Frontal cortex (tissue), 4 donors: Measurements from ENCODE around the gene CPO. TPM values are rescaled to one million over a fixed set of nuclear protein-coding genes. Genes with fewer than 3 reads are reported as not detected.
A peak's percentile ranks its signal among the peaks of the same experiment; 100 is the strongest.
"Not testable (repeated sequence)": the region's sequence is repeated elsewhere in the genome, so short reads cannot be mapped to it uniquely, and the experiment has no call there.

Experiments
- DNase-seq, 2 donors: peaks; one replicate each; pipeline ENCODE4 v3.0.0; 2012; ENCODE audit warnings: low spot score in 2 of 2
- FAIRE-seq: peaks from 2 replicates; lab custom pipeline; 2012; peaks lifted over from hg19 to GRCh38; lab: Jason Lieb, UNC
- total RNA-seq: library from RNA; depleted of rRNA; stranded (reverse); fragments of >200 nt; gene quantifications from one replicate; pipeline ENCODE4 v1.2.3, GENCODE V29; 2014
- donor health status: control.
- donor health status: control.
- donor health status: control.

Gene CPO, protein sequence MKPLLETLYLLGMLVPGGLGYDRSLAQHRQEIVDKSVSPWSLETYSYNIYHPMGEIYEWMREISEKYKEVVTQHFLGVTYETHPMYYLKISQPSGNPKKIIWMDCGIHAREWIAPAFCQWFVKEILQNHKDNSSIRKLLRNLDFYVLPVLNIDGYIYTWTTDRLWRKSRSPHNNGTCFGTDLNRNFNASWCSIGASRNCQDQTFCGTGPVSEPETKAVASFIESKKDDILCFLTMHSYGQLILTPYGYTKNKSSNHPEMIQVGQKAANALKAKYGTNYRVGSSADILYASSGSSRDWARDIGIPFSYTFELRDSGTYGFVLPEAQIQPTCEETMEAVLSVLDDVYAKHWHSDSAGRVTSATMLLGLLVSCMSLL
- total RNA-seq, result not detected

DNA sequence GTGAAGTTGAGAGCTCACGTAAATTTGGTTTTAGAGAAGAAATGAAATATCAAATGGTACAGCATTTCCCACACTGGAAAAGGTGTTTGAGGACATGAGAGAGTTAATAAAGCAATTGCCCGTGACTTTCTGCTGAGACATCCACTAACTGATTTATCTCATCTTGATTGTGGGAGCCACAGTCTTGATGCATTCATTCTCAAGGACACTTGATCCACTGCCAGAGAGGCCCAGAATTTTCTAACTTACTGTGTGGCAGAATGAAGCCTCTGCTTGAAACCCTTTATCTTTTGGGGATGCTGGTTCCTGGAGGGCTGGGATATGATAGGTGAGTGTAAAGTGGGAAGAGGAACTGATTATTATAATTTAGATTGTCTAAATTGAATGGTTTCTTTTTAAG, at the start of gene CPO:
Gene CPO, plus strand, starts transcription at position 179 of the 400 bp plus-strand sequence. Its CDS starts 82 bp downstream, at position 261.
- no peak for FAIRE-seq
- no peak for DNase-seq

DNA sequence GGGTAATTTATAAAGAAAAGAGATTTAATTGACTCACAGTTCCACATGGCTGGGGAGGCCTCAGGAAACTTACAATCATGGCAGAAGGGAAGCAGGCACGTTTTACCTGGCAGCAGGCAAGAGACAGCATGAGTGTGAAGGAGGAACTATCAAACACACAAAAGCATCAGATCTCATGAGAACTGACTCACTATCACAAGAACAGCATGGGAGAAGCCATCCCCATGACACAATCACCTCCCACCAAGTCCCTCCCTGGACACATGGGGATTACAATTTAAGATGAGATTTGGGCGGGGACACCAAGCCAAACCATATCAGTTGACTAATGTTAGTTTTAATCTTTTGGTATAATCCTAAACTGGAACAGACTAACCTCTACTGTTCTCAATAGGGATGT, 49.1 kb upstream of the CPO start:
- DNase-seq (no peak), FAIRE-seq (no peak)

DNA sequence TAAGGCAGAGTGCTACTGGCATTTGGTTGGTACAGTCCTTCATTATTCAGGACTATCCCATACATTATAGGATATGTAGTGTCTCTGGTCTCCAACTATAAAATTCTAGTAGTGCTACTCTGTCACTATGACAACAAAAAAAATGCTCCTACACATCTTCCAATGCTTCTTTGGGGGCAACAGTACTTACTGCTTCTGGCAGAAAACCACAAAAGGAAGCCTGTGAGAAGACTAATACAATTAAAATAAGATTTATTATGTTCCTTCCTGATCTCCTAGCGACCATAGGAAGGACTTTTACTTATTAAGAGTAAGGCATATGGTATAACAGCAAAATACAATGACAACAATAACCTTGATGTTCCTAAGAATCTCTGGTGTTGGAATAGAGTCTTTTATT, 48.4 kb upstream of the CPO start:
- no peak for DNase-seq
- FAIRE-seq, result no peak

DNA sequence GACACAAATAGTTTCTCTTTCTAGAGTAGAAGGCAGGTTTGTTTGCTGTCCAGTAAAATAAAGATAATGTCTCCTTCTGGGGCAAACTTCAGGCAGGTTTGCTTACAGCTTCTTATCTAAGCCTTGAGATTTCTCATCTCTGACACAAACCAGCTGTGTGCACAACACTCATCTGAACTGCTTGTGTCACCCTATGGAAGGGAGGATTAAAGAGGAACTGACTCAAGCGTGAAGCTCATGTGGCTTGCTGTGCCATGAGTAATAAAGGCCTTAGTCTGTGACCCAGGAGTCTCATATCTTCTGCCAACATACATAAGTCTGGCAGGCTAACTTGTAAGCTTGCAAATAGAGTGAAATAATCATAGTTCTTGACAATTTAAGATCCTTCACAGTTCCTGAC, 24.2 kb upstream of the CPO start:
- FAIRE-seq (no peak), DNase-seq (no peak)

DNA sequence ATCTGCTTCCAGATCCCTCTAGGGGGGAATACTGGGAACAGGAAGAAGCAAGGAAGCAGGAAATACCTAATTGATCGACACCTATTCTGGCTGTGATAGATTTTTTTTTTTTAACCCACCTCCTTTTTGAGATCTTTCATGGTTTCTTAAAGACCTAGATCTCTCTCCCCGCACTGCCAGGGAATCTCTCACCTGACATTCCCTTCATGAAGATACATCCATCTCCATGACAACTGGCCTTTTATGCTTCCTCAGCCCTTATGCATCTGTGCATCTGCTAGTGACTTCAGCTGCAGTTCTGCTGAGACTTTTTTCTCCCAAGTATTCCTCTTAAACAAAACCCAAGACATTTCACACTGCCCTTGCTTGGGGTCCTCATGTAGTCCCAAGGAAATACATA, 21.1 kb upstream of the CPO start:
- DNase-seq (no peak), FAIRE-seq (no peak)

DNA sequence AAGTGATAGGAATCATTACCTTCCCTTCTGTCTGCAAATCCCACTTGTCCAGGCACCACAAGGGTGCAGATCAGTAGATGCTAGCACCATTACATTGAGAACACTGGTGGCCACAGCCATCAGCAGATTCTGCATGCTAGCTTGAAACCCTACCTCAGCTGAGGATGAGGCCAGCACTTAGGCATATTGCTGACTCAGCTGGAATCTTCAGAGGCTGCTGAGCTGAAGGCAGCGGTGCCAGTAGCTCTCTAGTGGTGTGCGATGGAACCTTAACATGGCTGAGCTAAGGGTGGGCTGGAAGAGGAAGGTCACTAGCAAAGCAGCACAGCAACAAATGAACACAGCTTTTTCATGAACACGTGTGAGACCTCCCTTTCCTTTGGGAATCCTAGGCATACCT, 19.0 kb upstream of the CPO start:
- DNase-seq (no peak), FAIRE-seq (no peak)

DNA sequence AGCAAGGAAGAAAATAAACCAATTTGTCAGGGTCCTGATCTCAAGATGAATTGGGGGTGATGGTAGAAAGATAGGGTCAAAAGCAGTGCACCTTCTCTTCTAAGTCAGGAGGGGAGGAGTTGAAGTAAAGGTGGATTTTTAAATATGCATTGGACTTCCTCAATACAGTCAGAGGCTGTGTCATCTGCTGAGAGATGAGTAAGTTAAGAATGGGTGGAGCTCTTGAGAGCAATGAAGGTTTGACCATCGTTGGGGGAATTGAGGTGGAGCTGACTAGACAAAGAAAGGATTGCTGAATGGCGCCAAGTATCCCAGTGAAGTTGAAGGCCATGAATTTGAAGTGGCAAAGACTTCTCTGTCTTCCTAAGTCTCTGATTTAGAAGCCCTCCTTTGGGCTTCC, 18.4 kb upstream of the CPO start:
- no peak for DNase-seq
- FAIRE-seq, result no peak

DNA sequence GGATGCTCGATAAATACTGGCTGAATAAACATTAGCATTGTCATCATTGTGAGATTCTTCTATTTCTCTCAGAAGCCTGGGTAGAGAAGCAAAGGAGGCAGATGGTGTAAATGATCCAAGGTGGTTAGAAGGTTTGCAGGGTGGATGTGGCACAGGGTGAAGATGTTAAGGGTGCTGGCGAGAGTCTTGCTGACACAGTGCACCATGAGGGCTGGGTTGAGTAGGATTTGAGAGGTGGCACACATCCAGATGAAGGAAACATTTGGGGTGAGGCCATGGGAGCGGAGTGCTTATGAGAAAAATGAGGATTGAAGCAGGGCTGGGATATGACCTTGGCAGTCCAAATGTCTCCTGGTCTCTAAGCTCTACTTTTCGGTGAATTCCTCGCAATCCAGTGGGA, 17.8 kb upstream of the CPO start:
- FAIRE-seq (no peak), DNase-seq (no peak)

DNA sequence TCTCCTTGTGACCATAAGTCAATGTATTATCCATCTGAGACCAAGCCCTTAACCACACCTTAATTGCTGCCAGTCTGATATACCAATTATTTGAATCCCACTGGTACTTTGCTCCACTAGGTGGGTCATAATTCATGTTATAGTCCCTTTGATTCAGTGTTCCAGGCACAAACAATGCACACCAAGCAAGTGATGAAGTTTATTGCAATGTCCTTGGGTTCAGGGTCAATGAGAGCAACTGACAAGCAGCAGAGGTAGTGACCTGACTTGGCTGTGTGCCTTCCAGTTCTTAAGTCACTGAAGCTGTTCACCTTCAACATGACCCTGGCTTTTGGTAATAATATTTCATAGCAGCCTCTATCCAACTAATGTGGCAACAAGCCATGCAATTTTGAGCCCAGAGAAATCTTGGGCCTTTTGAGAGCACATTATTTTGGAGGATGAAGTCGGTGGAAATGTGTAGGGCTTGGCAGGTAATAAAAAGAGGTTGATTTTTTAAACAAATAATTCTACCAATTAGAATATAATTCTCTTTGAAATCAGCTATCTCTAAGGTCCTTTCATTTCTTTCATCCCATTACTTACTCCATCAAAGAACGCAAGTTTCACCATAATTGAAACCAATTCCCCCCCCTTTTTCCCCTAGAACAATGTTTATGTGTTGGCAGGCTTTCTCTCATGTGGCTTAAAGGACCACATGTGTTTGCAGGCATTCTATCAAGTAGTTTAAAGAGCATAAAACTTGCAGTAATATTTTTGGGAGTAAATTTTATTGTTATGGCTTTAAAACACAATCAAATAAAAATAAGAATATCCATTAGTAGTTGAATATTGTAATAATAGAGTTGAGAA, 3.1 kb upstream of the CPO start:
- FAIRE-seq (no peak), DNase-seq (no peak)

DNA sequence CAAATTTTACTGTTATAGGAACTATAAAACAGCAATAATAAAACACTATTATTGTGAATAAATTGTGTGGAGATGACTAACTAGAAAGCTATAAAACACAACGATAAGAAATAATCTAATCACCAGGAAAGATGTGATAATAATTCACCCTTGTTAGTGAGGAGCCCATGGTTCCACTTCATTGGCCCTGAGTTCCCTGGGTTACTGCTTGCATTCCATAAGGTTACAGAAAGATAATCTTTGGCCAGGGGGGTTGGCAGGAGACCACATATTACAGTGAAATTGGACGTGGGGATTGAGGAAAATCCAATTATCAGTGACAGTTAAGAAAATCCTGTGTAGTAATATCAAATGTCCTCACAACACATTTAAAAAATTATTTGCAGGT, 2.5 kb upstream of the CPO start:
- FAIRE-seq (no peak), DNase-seq (no peak)

DNA sequence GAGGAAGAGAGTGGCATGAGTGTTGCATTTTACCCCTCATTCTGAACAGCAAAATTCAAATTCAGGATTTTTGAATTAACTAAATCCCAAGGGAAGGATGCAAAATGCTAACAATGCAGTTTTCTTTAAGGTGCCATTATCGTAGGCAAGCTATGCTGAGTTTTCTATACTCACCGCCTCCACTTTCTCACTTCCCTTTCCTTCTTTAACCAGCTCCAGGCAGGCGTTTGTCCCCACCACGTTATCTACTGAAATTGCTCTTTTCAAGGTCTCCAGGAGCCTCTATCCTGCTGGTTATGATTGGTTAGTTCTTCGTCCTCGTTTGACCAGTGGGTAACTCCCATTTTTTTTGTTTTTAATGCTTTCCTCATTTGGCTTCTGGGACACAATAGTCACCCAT, 1.8 kb upstream of the CPO start:
- DNase-seq (no peak), FAIRE-seq (no peak)

DNA sequence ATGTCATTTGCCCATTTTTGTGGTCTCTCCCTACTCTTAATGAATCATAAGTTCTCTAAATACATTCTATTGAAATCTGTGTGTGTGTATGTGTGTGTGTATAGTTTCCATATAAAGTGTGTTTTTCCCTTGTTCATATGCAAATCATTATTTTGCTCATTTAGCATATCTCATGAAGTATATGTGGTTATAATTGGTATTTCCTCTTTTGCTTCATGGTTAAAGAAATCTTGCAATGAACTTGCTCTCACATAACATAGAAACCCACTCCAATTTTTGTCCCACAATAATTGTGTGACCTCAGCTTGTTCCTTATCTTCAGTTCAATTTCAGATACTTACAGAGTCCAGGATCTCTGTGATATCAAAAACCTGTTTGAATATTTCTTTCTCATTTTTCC, 1.2 kb downstream of the CPO start:
- DNase-seq, result no peak
- no peak for FAIRE-seq

DNA sequence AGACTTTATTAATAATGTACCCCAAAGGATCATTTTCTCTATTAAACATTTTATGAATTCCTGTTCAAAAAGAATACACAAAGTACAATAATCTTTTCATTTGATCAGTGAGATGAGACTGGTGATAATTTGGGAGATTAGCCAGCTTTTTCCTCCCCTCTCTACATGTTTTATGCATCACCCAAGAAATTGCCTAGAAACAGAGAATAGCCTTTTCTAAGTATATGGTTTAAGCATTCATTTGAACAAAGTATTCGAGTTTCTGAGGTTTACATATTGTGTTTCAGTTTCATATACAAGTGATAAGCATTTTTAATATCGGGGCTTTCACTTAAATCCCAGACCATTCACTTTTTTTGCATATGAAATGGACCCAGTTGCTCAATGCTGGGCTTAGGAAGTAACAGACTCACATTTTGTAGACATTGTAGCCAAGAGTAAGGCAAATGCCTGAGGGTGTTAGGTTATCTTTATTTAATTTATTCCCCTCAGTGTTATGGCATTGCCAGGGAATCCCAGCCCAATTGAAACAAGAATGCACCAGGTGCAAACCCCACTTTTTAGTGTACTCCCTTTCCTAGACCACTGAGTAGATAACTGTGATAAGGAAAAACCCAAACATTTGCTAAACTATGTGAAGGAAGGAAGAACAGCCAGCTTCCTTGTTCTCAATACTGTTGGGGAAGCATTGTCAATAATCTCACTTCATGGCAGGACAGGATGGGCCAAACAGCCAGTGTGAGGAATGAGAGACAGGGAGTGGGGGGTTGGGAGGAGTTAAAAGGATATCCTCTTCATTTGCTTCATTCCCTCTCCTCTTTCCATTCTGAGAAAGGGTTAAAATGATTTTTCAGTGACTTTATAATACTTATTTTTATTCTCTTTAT, 3.5 kb downstream of the CPO start:
- FAIRE-seq (no peak), DNase-seq (no peak)

DNA sequence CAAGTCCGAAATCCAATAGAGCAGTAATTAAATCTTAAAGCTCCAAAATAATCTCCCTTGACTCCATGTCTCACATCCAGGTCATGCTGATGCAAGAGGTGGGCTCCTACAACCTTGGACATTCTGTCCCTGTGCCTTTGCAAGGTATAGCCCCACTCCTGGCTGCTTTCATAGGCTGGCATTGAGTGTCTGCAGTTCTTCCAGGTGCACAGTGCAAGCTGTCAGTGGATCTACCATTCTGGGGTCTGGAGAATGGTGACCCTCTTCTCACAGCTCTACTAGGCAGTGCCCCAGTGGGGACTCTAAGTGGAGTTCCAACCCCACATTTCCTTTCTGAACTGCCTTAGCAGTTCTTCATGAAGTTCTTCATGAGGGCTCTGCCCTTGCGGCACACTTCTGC, 14.1 kb downstream of the CPO start:
- DNase-seq, FAIRE-seq: not testable (repeated sequence)

DNA sequence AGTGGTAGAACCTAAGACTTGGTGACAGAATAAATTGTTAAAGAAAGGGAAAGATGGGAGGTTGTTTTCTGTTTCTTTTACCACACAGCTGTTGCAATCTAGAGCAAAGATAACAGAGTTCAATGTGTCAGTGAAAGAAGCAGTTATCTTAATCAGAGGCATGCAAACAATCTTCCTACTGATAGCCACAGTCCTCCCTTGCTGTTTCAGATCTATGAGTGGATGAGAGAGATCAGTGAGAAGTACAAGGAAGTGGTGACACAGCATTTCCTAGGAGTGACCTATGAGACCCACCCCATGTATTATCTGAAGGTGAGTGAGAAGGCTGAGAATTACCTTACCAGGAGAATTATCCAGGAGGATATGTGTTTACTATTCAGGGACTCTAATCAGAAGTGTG, 15.9 kb downstream of the CPO start:
- FAIRE-seq, result no peak
- DNase-seq, result no peak

DNA sequence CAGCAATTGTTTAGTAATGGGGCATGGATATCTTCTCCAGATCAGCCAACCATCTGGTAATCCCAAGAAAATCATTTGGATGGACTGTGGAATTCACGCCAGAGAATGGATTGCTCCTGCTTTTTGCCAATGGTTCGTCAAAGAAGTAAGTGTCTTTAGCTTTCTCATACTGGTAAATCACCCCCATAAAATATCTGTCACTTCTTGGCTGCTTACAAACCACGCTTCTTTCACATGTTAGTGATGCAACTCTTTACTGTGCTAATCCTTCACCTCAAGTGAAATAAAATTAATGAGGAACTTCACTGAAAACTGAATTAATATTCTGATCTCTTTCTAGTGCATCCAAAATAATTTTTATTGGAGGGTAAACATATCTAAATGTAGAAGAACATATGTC, 18.9 kb downstream of the CPO start:
- FAIRE-seq, result no peak

DNA sequence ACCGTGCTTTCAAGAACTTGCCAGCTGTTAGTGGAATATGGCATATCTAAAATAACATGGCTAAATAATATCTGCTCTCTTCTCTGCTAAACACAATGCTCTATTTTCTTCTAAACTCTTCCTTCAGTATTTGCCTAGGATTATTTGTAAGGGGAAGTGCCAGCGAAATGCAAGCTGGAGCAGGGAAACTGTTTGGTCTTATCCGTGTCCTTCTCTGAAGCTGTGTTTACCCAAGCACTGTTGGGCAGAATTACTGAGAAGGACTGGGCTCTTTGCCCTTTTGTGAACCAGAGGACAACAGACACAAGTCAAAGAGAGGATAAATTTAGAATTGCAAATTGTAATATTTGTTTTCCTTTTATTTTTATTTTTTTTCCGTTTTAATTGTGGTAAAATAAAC, 23.6 kb downstream of the CPO start:
- FAIRE-seq (peak; percentile 26), DNase-seq (no peak)

More for the DNA sequence above, 18.9 kb downstream of the CPO start:
- DNase-seq, result no peak

DNA sequence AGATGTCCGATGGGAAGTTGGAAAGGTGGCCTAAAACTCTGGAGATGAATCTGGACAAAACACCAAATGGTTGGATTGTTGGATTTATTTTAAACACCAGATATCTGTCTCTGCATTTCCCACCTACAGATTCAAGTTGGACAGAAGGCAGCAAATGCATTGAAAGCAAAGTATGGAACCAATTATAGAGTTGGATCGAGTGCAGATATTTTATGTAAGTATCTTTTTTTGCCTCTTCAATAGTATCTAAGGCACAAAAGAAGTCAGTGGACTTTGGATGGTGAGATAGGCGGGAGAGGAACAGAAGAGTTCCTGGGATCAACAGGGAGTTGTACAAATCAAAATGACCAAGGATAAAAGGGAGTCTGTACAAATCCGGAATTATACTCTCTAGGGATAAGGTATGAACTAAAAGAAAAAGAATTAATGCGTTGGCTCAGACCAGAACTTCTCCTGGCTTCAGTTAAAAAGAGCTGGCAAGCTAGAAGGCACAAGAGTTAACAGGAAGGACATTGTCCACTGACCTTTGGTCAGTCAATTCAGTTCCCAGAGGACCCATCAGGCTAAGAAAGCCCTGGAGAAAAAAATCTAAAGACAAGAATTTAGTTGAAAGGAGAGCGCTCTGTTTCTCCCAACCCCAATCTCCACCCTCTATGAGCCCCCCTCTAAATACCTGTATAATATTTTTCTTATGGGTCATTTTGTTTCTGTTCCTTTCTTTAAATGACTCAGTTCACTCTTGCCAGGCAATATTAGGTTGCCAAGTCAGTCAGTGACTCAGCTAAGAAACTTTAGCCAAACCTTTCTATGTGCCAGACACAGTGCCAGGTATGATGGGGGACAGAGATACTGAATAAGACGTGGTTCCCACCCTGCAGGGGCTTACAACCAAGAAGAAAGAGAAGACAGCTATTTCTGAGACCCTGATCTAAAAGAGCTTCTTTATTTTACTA, 29.1 kb downstream of the CPO start:
- DNase-seq (no peak), FAIRE-seq (no peak)

DNA sequence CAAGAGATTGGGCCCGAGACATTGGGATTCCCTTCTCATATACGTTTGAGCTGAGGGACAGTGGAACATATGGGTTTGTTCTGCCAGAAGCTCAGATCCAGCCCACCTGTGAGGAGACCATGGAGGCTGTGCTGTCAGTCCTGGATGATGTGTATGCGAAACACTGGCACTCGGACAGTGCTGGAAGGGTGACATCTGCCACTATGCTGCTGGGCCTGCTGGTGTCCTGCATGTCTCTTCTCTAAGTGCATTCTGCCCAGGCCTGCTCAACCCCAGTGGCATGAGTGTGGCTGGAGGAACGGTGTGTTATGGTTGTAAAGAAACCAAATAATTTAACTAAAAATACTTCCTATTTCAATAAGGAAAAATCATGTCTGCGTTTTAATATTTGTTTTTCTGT, 29.9 kb downstream of the CPO start:
- DNase-seq, result no peak

More for the DNA sequence above, 29.9 kb downstream of the CPO start:
- no peak for FAIRE-seq
